Natural killer cell (primary cell): Measurements from ENCODE around the gene FGA. TPM values are rescaled to one million over a fixed set of nuclear protein-coding genes. Genes with fewer than 3 reads are reported as not detected.

Experiments used
- ATAC-seq, 3 donors: fragments of 150-1000 bp in 2 of 3; fragments of 200-7000 bp in 1 of 3; cut with Tn5 transposase; 1 replicate in 1 of 3; 2 replicates in 2 of 3; pipeline ENCODE4 v1.10.0; 2021; ENCODE audit warnings: mild to moderate bottlenecking in 2 of 3, moderate library complexity in 2 of 3
- DNase-seq, 2 donors: peaks; one replicate each; pipeline versions ENCODE4 v3.0.0 to v3.0.0-alpha.2; 2013 to 2021; ENCODE audit warnings: mixed read lengths in 1 of 2
- H3K27ac ChIP-seq: one replicate; pipeline ENCODE4 v1.5.1; 2013; ENCODE audit warnings: mild to moderate bottlenecking, low read length
- H3K27me3 ChIP-seq: one replicate; pipeline ENCODE4 v1.6.1; 2013; ENCODE audit warnings: low read length; ENCODE audit not compliant: control insufficient read depth, insufficient read depth
- H3K36me3 ChIP-seq: one replicate; pipeline ENCODE4 v1.6.1; 2013; ENCODE audit warnings: low read length; ENCODE audit not compliant: control insufficient read depth, insufficient read depth
- H3K4me1 ChIP-seq: one replicate; pipeline ENCODE4 v1.6.1; 2013; ENCODE audit warnings: low read length; ENCODE audit not compliant: control insufficient read depth, insufficient read depth
- H3K4me3 ChIP-seq: one replicate; pipeline ENCODE4 v1.5.1; 2013; ENCODE audit warnings: low read length
- H3K9me3 ChIP-seq: one replicate; pipeline ENCODE4 v1.6.1; 2013; ENCODE audit warnings: low read length; ENCODE audit not compliant: control insufficient read depth, insufficient read depth
- H3K27ac Mint-ChIP-seq, 2 donors: one replicate each; pipeline ENCODE4 v1.8.0; 2022; ENCODE audit warnings: mild to moderate bottlenecking in 2 of 2, mixed read lengths in 2 of 2, moderate library complexity in 1 of 2
- H3K27me3 Mint-ChIP-seq, 2 donors: one replicate each; pipeline ENCODE4 v1.8.0; 2022; ENCODE audit warnings: low read depth in 2 of 2, mixed read lengths in 2 of 2
- H3K36me3 Mint-ChIP-seq: one replicate; pipeline ENCODE4 v1.8.0; 2022; ENCODE audit warnings: mixed read lengths
- H3K4me1 Mint-ChIP-seq, 2 donors: one replicate each; pipeline ENCODE4 v1.8.0; 2022; ENCODE audit warnings: mixed read lengths in 2 of 2
- H3K4me3 Mint-ChIP-seq: one replicate; pipeline ENCODE4 v1.8.0; 2022; ENCODE audit warnings: mild to moderate bottlenecking, moderate library complexity, mixed read lengths
- H3K9me3 Mint-ChIP-seq, 2 donors: one replicate each; pipeline ENCODE4 v1.8.0; 2022; ENCODE audit warnings: mixed read lengths in 2 of 2
- CTCF ChIP-seq: fragments of 200-600 bp; IDR thresholded peaks from one replicate; pipeline ENCODE4 v1.8.0; 2022; ENCODE audit warnings: antibody characterized with exemption
- WGBS: methylation state at CpG from one replicate; pipeline ENCODE4 v1.1.7; 2013; ENCODE audit warnings: missing lambda C conversion rate; ENCODE audit not compliant: insufficient coverage; 5-methylcytosine and 5-hydroxymethylcytosine counted together
- intact Hi-C: fragments of 100-400 bp; cut with micrococcal nuclease; formaldehyde crosslinking; loops from one replicate; pipeline ENCODE4 v1.14.2; 2022
- total RNA-seq, 4 donors: library from RNA; stranded (reverse); fragments of 120-200 nt in 1 of 4; gene quantifications; one replicate each; pipeline versions ENCODE4 v1.2.3 to v1.2.4, GENCODE V29; 2013 to 2022

Gene FGA
- total RNA-seq, 3 donors from 2014 or later (not counting 1 experiment from before 2014, with no cell fraction given) = not detected

GRCh38 chr4:154622598-154622997, 32.1 kb upstream of the FGA start:
- intact Hi-C loops = loop anchor here (1.0 kb wide), 1 partner anchor 70 kb away; no protein-coding TSS in a partner anchor
- Histone ChIP-seq H3K4me1 (peaks cover 5% of the 10 kb centered on the region), H3K4me3 (no peak overlapping the region), H3K27ac (no peak overlapping the region), H3K27me3 (peaks cover 3% of the 10 kb centered on the region), H3K36me3 (no peaks in the 10 kb centered on the region), H3K9me3 (no peaks in the 10 kb centered on the region)
- H3K27ac Mint-ChIP-seq = no peak overlapping the region
- TF ChIP-seq CTCF = peak; percentile 17
- ATAC-seq = peak in 2 of 3 donors; percentile 31 to 52
- H3K9me3 Mint-ChIP-seq = no peaks in the 10 kb centered on the region
- H3K4me1 Mint-ChIP-seq = no peaks in the 10 kb centered on the region
- H3K36me3 Mint-ChIP-seq = no peaks in the 10 kb centered on the region
- no peak overlapping the region for H3K4me3 Mint-ChIP-seq
- peak in 1 of 2 donors; percentile 58 for DNase-seq
- peaks cover 10 to 13% of the 10 kb centered on the region in 2 donors for H3K27me3 Mint-ChIP-seq

- H3K9me3 ChIP-seq = no peaks in the 10 kb centered on the region
- peaks cover 0 to 7% of the 10 kb centered on the region in 2 donors for H3K27me3 Mint-ChIP-seq
- WGBS = 60% methylated on average over 1 of the region's 1 CpG
- H3K36me3 Mint-ChIP-seq = no peaks in the 10 kb centered on the region
- intact Hi-C loops = no loop called here
- H3K27ac ChIP-seq = no peak overlapping the region
- no peaks in the 10 kb centered on the region for H3K36me3 ChIP-seq
- H3K4me1 Mint-ChIP-seq = peaks cover 8 to 10% of the 10 kb centered on the region in 2 donors
- no peaks in the 10 kb centered on the region for H3K27me3 ChIP-seq
- H3K27ac Mint-ChIP-seq = no peak overlapping the region
- no peak for DNase-seq
- H3K4me1 ChIP-seq = peaks cover 3% of the 10 kb centered on the region
- no peak overlapping the region for H3K4me3 Mint-ChIP-seq
- peak in 1 of 3 donors; percentile 14 for ATAC-seq
- TF ChIP-seq CTCF = no peak
- H3K4me3 ChIP-seq = no peak overlapping the region
- no peaks in the 10 kb centered on the region for H3K9me3 Mint-ChIP-seq
Observed at GRCh38 chr4:154620111-154620510, 29.6 kb upstream of the FGA start.

GRCh38 chr4:154618708-154619315, 28.3 kb upstream of the FGA start:
- H3K4me3 Mint-ChIP-seq = no peak overlapping the region
- Histone ChIP-seq H3K9me3 (no peaks in the 10 kb centered on the region), H3K36me3 (no peaks in the 10 kb centered on the region), H3K27me3 (no peaks in the 10 kb centered on the region), H3K4me3 (no peak overlapping the region), H3K27ac (no peak overlapping the region), H3K4me1 (peaks cover 3% of the 10 kb centered on the region)
- H3K36me3 Mint-ChIP-seq = no peaks in the 10 kb centered on the region
- ATAC-seq = peak; percentile 45 to 63 (median 62)
- H3K9me3 Mint-ChIP-seq = no peaks in the 10 kb centered on the region
- TF ChIP-seq CTCF = peak; percentile 44
- H3K27me3 Mint-ChIP-seq = peaks cover 0 to 7% of the 10 kb centered on the region in 2 donors
- 46% methylated on average over 4 of the region's 4 CpGs for WGBS
- peaks cover 8 to 10% of the 10 kb centered on the region in 2 donors for H3K4me1 Mint-ChIP-seq
- H3K27ac Mint-ChIP-seq = no peak overlapping the region
- DNase-seq = peak in 1 of 2 donors; percentile 65
- intact Hi-C loops = no loop called here

- intact Hi-C loops = no loop called here
Observed at GRCh38 chr4:154617820-154618317, 27.3 kb upstream of the FGA start.

More at GRCh38 chr4:154617820-154618317, 27.3 kb upstream of the FGA start:
- H3K4me3 Mint-ChIP-seq = no peak overlapping the region
- no peaks in the 10 kb centered on the region for H3K36me3 Mint-ChIP-seq
- H3K27me3 Mint-ChIP-seq = peaks cover 0 to 4% of the 10 kb centered on the region in 2 donors
- TF ChIP-seq CTCF = no peak
- Histone ChIP-seq H3K27me3 (no peaks in the 10 kb centered on the region), H3K4me3 (no peak overlapping the region), H3K4me1 (peaks cover 3% of the 10 kb centered on the region), H3K27ac (no peak overlapping the region), H3K36me3 (no peaks in the 10 kb centered on the region), H3K9me3 (no peaks in the 10 kb centered on the region)
- no peak overlapping the region for H3K27ac Mint-ChIP-seq
- no peaks in the 10 kb centered on the region for H3K9me3 Mint-ChIP-seq
- 89% methylated on average over 2 of the region's 5 CpGs for WGBS
- peaks cover 8 to 10% of the 10 kb centered on the region in 2 donors for H3K4me1 Mint-ChIP-seq
- ATAC-seq (no peak), DNase-seq (no peak)
